GM21529 (cell line): Measurements from ENCODE around the gene CDC37.
"Not testable (repeated sequence)": the region's sequence is repeated elsewhere in the genome, so short reads cannot be mapped to it uniquely, and the experiment has no call there.

ENCODE experiments used
- ATAC-seq: cut with Tn5 transposase; IDR thresholded peaks from one replicate; pipeline ENCODE4 v1.9.1; 2021; ENCODE audit not compliant: unreplicated experiment

CDC37 gene

DNA sequence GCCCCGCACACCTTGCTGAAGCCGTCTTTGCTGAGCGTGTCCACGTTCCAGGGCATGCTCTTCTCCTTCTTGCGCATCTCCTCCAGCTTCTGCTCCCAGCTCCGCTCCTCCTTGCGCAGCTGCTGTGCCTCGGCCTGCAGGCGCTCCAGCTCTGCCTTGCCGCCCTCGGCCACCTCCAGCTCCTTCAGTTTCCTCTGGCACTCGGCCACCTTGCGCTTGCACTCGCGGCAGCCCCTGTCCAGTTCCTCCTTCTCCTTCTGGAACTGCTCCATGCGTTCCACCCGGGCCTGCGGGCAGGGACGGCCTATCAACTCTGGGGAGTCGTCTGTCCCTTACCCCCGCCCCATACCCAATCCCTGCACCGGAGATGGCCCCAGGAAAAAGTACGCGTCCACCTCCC is 7.4 kb downstream of the CDC37 start:
- no peak for ATAC-seq

DNA sequence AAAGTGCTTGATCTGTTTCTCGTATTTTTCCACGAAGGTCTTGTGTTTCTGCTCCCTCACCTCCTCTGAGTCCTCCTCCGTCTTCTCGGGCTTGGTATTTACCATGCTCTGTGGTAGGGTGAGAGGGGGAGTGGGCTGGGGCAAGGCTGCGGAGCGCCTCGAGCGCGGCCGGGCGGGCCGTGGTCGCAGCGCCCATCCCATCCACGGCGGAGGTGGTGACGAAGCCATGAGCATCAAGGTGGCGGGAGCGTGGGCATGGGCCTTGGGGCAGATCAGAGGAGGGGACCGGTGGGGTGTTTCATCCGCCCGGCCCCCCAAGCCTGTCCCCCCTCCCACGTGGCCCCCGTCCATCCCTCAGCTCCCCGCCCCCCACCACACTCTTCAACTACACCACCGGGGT is 7.9 kb downstream of the CDC37 start:
- no peak for ATAC-seq

DNA sequence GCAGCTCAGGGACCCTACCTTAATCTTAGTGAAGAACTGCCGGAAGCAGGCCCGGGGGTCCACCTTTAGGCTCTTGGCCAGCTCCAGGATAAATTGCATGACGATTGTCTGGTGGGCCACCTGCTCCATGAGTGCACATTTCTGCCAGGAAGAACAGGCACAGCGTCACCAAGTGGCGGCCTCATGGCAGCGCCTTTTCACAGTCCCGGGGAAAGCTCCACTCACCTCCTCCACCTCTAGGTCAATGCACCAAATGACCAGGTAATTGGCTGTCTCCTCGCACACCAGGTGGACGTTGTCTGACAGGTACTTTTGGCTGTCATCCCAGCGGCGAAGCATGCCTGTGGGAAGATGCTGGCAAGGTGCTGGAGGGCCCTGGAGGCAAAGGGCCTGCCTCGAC is 8.3 kb downstream of the CDC37 start:
- ATAC-seq: no peak

DNA sequence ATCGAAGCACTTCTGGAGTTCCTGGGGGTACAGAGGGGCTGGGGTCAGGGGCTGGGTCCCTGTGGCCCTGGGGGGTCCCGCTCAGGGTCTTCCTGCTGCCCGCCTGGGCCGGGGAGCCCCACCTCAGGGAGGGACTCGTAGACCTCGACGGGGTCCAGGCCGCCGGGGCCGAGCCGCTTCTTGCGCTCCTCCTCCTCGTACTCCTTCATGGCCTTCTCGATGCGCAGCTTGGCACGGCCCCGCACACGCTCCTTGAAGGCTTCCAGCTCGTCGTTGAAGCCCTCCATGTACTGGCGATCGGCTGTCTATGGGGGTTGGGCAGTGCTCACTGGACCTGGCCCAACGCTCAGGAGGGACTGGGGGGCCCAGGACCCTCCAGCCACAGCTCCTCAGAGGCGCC is 10.2 kb downstream of the CDC37 start:
- ATAC-seq: no peak

DNA sequence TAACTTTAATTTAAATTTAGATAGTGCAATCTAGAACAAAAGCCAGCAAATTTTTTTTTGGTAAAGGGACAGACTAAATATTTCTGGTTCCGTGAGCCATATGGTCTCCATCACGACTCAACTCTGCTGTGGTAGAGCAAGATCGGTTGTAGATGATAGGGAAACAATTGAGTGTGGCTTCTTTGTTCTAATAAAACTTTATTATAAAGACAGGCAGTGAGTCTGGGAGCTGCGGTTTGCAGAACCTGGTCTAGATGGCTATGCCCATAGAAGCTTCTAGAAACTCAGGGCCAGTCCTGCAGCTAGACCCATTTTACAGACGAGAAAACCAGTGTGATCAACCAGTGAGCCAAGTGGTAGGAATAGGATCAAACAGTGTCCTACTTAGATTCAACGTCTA is 11.2 kb downstream of the CDC37 start:
- ATAC-seq: no peak

DNA sequence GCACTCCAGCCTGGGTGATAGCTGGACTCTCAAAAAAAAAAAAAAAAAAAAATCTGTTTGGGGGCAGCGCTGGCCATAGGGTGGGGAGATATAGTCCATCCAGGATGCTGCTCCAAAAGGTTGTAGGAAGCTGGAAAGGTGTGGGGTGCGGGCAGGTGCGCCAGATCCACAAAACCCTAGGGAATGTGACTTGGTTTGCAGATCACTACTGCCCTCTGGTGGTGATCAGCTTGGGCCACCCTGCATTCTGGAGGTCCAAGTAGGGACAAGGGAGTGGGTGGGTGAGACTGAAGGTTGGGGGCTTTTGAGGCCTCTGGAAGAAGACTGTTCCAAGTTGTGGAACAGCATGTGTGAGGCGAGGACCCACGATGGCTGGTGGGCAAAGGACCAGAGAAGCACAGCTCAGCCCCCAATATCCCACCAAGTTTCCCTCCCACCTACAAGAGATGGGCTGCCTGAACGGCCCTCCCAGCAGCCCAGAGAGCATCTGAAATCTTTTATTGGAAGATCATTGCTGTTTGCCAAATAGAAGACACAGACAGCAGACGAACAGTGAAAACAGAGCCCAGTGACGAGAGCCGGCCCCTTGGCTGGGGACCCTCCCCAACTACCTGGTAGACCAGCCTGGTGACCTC is 12.6 kb downstream of the CDC37 start:
- no peak for ATAC-seq

DNA sequence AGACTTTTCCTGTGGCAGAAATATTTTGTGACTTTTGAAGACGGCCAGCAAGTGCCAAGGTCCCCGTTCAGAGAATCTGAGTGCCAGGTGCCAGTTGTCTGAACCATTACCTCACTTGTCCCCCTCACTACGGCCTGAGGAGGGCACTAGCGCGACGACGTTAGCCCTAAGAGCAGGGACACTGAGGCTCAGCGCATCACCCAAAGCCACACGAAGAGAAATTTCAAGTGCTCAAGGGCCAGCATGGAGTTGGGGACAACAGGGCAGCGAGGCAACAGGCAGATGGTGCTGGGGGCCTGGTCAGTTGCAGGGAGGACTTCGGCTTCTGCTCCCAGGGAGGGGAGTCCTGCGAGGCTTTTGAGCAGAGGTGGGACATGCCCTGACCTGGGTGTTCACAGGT is 13.5 kb downstream of the CDC37 start:
- no peak for ATAC-seq

DNA sequence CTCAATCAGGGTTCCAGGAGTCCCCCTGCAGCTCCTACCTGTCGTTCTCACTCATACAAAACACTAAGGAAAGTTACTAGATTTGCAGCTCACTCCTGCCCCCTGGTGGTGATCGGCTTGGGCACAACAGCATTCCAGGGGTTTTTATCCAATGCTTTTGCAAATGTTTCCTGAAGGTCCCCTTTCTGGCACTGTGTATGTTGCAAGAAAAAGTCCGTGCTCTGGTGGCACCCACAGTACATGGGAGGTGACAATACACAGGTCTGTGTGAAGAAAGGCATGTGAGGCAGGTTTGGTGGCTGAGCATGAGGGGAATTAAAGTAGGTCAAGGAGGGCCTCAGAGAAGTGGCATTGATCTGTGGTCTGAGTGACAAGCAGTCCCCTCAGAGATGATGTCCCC is 14.4 kb downstream of the CDC37 start:
- ATAC-seq: no peak

DNA sequence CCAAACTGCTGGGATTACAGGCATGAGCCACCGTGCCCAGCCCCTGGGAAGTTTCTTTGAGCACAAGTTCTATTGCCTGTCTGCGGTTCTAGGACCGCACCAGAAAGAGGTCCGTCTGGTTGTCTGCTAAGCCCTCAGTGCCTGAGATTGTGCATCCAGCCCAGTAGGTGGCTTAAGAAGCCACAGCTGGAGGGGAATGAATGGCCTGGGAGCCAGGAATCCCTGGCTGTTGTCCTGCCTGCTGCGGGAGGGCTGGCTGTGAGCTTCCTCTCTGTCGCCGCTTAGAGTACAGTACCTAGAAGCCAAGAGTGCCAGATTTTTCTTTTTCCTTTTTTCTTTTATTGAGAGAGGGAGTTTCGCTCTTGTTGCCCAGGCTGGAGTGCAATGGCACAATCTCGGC is 18.8 kb downstream of the CDC37 start:
- no peak for ATAC-seq

DNA sequence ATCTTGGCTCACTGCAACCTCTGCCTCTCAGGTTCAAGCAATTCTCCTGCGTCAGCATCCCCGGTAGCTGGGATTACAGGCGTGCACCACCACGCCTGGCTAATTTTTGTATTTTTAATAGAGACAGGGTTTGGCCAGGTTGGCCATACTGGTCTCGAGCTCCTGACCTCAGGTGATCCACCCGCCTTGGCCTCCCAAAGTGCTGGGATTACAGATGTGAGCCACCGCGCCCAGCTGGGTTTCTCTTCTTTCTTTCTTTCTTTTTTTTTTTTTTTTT is 20.2 kb downstream of the CDC37 start:
- not testable (repeated sequence) for ATAC-seq

DNA sequence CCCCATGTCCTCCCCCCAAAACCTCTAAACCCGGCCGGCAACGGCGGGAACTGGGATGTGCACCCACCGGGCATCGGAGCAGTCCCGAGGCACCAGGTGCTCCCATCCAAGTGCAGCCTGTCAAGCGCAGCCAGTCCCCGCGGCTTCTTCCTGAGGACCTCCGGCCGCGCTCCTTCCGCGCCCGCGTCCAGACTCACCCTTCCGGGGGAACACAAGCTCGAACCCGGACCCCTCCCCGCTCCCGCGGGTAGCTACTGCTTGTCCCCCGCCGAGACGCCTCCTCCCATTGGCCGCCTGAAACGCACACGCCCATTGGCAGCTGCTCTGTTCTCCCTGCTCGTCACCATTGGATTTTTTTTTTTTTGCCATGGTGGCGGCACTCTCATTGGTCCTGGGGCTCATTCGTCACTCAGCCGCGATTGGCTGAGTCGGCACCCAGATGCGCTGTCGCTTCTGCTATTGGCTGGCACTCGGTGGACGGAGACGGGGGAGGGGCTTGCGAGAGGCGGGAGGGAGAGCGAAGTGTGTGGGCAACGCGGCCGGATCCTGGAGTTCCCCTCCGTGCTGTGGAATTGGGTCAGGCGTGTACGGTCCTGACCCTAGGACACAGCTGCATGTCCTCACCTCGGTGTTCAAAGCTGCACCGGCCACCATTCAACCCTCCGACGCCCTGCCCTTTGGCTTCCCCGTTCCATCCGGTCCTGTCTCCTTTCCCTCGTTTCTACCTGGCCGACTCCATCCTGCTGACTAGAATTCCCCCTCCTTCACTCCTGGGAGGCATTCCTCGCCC is 22.8 kb downstream of the CDC37 start, which contains the start of gene TYK2:
Gene TYK2 (minus strand): TSS at position 260 of the 790 bp plus-strand sequence. CDS start 2,166 bp downstream, outside the sequence.
- ATAC-seq: peak; percentile 89

DNA sequence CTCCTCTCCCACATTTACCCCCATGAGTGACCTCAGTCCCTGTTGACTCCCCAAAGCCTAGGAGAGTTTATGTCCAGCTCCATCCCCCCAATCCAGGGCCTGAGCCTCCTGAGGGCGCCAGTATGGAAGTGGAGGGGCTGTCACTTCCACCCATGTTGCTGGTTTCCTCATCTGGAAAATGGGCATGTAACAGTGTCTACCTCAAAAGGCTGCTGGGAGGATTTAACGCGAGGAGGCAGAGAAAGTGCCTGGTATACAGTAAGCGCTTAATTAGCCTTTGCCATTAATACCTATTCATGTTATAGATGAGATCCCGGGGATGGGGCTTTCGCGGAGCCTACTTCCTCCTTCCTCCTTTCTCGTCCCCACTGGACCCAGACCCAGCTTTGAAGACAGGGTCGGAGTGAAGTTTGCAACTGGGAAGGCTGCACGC is 23.4 kb downstream of the CDC37 start:
- peak; percentile 3 for ATAC-seq

DNA sequence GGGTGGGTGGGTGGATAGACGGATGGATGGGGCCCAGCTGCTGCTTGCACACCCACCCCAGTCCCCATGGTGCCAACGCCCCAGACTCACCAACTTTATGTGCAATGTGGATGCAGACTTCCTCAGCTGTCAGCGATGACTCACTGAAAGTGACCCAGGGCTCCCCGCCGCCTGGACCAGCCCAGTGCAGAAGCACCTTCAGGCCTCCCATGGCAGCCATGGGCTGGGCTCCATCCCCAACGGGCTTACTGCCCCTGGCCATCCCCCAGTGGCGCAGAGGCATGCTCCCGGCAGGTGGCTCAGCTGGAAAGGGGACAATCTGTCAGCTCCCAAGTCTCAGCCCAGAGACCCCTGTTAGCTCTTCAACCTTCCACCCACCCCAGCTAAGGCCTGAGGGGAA is 25.2 kb downstream of the CDC37 start:
- no peak for ATAC-seq

DNA sequence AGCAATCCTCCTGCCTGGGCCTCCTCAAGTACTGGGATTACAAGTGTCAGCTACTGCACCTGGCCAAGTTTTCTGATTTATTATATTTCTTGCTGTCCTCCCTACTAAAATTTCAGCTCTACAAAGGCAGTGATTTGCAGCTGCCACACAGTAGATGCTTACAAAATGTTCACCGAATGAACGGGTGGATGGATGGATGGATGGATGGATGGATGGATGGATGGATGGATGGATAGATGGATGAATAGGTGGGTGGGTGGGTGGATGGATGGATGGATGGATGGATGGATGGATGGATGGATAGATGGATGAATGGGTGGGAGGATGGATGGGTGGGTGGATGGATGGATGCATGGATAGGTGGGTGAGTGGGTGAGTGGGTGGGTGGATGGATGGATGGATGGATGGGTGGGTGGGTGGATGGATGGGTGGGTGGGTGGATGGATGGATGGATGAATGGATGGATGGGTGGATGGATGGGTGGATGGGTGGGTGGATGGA is 26.2 kb downstream of the CDC37 start:
- ATAC-seq: not testable (repeated sequence)

DNA sequence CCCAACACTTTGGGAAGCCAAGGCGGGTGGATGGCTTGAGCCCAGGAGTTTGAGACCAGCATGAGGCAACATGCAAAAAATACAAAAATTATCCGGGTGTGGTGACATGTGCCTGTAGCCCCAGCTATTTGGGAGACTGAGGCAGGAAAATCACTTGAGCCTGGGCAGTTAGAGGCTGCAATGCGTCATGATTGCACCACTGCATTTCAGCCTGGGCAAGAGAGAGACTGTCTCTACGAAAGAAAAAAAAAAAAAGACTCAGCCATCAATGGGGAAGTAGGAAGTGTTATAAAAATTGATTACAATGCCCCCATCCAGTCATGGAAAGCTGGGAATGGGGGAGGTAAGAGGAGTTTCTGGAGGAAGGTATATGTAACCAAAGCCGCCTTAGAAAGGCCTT is 28.4 kb downstream of the CDC37 start:
- ATAC-seq: no peak

DNA sequence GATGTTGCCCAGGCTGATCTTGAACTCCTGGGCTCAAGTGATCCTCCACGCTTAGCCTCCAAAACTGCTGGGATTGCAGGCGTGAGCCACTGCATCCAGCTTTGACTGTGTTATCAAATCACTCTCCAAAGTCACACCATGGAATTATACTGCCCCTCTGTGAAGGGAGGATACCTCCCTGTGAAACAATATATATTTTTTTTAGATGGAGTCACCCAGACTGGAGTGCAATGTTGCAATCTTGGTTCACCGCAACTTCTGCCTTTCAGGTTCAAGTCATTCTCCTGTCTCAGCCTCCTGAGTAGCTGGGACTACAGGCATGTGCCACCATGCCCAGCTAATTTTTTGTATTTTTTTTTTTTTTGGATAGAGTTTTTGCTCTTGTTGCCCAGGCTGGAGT is 30.7 kb downstream of the CDC37 start:
- no peak for ATAC-seq

DNA sequence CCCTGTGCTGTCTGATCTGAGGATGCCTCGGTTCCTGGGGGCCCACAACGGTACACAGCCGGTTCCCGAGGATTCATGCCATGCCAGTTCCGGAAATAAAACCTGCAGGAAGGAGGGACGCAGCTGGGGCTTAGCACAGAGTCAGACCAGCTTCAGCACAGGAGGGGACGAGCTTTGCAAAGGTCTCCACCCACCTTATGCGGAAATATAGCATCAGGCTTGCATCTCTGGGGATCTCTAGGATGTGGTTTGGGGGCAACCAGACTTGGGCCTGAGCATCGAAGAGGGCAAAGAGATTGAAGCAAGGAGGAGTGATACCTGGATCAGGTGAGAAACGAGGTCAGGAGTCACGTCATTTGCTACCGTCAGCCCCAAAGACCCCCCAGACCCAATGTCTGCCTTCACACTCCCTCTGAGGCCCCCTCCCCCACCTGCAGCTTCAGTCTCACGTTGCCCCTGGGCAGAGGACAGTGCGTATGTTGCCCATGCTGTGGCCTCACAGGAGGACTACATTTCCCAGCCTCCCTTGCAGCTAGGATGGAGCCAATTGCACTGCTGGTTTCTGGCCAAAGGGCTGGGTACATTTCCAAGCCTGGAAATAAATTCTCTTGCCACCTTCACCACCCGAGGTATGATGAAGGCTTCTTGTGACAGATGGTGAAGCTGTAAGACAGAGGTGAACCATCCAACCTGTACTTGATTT is 35.1 kb downstream of the CDC37 start:
- ATAC-seq: no peak

DNA sequence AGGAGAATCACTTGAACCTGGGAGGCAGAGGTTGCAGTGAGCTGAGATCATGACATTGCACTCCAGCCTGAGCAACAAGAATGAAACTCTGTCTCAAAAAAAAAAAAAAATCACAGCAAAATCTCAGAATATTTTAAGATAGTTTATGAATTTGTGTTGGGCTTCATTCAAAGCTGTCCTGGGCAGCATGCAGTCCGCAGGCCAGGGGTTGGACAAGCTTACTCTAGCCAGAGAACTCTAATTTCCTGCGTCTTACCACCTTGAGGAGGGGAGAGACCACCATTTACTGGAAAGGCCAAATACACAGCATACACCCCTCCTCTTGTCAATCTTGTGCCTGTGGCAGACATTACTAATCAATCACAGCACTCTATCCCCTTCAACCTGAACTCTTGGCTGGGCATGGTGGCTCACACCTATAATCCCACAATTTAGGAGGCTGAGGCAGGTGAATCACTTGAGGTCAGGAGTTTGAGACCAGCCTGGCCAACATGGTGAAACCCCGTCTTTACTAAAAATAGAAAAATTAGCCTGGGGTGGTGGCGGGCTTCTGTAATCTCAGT is 36.3 kb downstream of the CDC37 start:
- not testable (repeated sequence) for ATAC-seq

DNA sequence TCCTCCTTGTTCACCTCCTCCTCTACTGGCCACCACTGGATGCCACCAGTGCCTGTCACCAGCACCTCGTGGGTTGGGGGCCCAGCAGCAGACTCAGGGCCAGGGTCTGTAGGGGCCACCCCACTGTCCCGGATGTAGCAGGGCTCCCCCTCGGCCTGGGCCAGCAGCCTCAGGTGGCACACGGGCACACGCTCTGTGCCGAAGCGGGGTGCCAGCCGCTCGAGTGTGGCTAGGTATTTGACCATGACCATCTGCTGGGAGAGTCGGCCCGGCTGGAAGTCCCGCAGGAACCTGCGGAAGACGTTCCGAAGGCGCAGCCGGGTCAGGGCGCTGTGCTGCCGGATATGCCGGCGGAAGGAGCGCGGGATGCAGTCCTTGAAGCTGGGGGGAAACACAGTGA is 37.8 kb downstream of the CDC37 start:
- ATAC-seq: no peak

DNA sequence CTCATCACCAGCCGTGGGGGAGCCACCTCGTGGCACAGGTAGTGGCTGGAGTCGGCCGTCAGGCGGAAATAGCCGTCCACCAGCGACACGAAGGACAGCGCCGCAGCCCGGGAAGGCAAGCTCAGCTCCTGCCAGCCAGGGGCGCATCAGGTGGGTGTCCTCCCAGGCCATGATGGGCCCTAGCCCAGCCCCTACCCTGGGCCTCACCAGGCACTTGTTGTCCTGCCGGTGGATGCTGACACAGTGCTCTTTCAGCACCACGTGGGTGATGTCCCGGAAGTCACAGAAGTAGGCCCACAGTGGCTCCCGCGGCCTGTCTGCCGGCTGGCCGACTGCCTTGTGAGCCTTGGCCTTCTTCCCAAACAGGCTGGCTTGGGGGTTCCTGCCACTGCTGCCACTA is 38.7 kb downstream of the CDC37 start:
- no peak for ATAC-seq

DNA sequence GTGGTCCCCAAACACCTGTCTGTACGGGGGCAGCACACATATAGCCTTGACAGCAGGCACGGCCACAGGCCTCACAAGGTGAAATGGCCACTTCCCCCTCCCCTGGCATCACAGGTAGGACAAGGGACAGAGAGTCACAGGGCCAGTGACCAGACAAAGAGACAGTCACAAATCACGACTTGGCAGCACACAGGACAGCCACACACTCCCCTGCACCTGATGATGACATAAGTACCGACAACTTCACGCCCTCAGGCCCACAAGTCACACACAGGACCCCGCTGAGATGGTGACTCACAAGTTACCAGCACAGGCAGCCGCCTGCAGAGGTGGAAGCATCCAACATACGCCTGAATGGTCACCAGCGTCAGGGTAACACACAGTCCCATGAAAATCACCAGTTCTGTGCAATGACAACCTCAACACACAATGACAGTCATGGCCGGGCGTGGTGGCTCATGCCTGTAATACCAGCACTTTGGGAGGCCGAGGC is 39.5 kb downstream of the CDC37 start:
- no peak for ATAC-seq

DNA sequence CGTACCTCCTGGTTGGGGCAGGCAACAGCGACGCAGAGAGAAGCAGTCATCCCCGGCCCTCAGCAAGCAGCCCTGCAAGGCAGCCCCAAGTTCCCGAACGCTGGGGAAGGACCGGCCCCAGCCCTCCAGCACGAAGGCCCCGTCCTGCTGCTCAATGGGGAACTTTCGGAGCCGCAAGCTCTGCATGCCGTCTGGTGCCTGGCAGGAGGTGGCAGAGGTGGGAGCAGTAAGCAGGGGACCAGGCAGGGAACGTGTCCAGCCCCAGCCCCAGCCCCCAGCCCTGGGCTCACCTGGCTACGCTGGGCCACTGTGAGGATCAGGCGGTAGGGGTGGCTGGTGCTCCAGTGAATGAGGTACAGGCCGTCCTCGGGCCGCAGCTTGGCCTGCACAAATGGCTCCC is 41.1 kb downstream of the CDC37 start:
- ATAC-seq: no peak
